ENCODE results near the gene NAAA.
"Not testable (repeated sequence)": the region's sequence is repeated elsewhere in the genome, so short reads cannot be mapped to it uniquely, and the experiment has no call there.

NAAA gene

GRCh38 chr4:75940692-75941253, at the start of gene NAAA:
NAAA (minus strand) TSS chr4:75941013; CDS start chr4:75940949, 64 bp downstream.
- DNase-seq: peak; percentile 77

- DNase-seq: no peak
Observed at GRCh38 chr4:75989846-75990528, 49.2 kb upstream of the NAAA start.

- DNase-seq: no peak
Observed at GRCh38 chr4:75985116-75985515, 44.3 kb upstream of the NAAA start.

GRCh38 chr4:75980576-75980975, 39.8 kb upstream of the NAAA start:
- no peak for DNase-seq

GRCh38 chr4:75976177-75976576, 35.4 kb upstream of the NAAA start:
- no peak for DNase-seq

- DNase-seq: no peak
Observed at GRCh38 chr4:75973766-75974165, 33.0 kb upstream of the NAAA start.

- no peak for DNase-seq
Observed at GRCh38 chr4:75968084-75968483, 27.3 kb upstream of the NAAA start.

- no peak for DNase-seq
Observed at GRCh38 chr4:75963558-75963957, 22.7 kb upstream of the NAAA start.

GRCh38 chr4:75962072-75962471, 21.3 kb upstream of the NAAA start:
- not testable (repeated sequence) for DNase-seq

- not testable (repeated sequence) for DNase-seq
Observed at GRCh38 chr4:75958546-75958945, 17.7 kb upstream of the NAAA start.

GRCh38 chr4:75954811-75955210, 14.0 kb upstream of the NAAA start:
- not testable (repeated sequence) for DNase-seq

GRCh38 chr4:75953509-75953908, 12.7 kb upstream of the NAAA start:
- no peak for DNase-seq

GRCh38 chr4:75950213-75950815, 9.5 kb upstream of the NAAA start:
- no peak for DNase-seq

- DNase-seq: no peak
Observed at GRCh38 chr4:75948822-75949444, 8.1 kb upstream of the NAAA start.

- peak; percentile 72 for DNase-seq
Observed at GRCh38 chr4:75939890-75940691, 722 bp downstream of the NAAA start.

- DNase-seq: no peak
Observed at GRCh38 chr4:75935628-75936027, 5.2 kb downstream of the NAAA start.

- DNase-seq: no peak
Observed at GRCh38 chr4:75930152-75930551, 10.7 kb downstream of the NAAA start.

GRCh38 chr4:75924916-75925315, 15.9 kb downstream of the NAAA start:
- not testable (repeated sequence) for DNase-seq

- DNase-seq: no peak
Observed at GRCh38 chr4:75924309-75924827, 16.4 kb downstream of the NAAA start.

- no peak for DNase-seq
Observed at GRCh38 chr4:75922588-75922987, 18.2 kb downstream of the NAAA start.

GRCh38 chr4:75921910-75922309, 18.9 kb downstream of the NAAA start:
- no peak for DNase-seq

- DNase-seq: no peak
Observed at GRCh38 chr4:75920327-75920726, 20.5 kb downstream of the NAAA start.

- peak; percentile 67 for DNase-seq
Observed at GRCh38 chr4:75919920-75920319, 20.9 kb downstream of the NAAA start.

Data from right hindlimb (tissue), 1 donor.